ENCODE data around the gene FMNL2. TPM values are rescaled to one million over a fixed set of nuclear protein-coding genes. Genes with fewer than 3 reads are reported as not detected.

FMNL2 gene
- total RNA-seq, 2 donors from 2014 or later: 35.5 to 45.0 TPM

- intact Hi-C loops (cut with DNase I): no loop called here
- no peak for DNase-seq (ENCODE audit: low spot score)
These were observed 118.3 kb downstream of the FMNL2 start for GRCh38 chr2:152453129-152453911.

DNA sequence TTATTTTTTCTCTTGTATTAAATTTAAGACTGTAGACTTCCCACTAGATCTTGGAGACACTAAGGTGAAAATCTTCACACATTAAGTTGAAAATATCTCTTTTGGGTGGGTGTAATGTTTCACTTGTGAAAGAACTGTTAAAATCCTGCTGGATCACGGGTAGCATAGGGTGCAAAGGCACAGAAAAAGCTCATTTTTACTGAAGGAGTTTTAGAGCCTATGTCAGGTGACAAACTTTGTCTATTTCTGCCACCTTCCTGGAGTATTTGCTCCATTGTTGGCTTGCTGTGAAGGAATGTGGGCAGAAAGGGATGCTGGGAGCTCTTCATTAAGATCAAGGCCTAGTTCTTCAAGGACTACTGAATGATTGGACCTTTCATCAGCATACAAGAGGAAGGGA is 119.4 kb downstream of the FMNL2 start:
- intact Hi-C loops (cut with DNase I): no loop called here
- DNase-seq (ENCODE audit: low spot score): no peak

- intact Hi-C loops (cut with DNase I): no loop called here
- no peak for DNase-seq (ENCODE audit: low spot score)
These were observed 120.0 kb downstream of the FMNL2 start for GRCh38 chr2:152454960-152455359.

- no peak for DNase-seq (ENCODE audit: low spot score)
- intact Hi-C loops (cut with DNase I): no loop called here
These were observed 120.8 kb downstream of the FMNL2 start for GRCh38 chr2:152455738-152456137.

DNA sequence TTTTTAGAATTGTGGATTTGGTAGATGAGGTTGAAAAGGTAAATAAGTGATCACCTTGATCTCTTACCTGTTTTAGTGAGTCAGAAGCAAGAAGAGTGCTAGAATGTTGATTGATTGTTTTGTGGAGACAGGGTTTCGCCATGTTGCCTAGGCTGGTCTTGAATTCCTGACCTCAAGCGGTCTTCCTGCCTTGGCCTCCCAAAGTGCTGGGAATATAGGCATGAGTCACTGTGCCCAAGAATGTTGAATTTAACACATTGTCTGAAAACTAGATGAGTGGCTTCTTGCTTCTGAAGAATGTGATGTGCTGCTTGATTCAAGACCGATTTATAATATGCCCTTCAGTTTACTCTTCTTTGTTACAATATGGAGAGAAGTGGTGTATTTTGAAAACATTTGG is 121.3 kb downstream of the FMNL2 start:
- intact Hi-C loops (cut with DNase I): no loop called here
- no peak for DNase-seq (ENCODE audit: low spot score)

DNA sequence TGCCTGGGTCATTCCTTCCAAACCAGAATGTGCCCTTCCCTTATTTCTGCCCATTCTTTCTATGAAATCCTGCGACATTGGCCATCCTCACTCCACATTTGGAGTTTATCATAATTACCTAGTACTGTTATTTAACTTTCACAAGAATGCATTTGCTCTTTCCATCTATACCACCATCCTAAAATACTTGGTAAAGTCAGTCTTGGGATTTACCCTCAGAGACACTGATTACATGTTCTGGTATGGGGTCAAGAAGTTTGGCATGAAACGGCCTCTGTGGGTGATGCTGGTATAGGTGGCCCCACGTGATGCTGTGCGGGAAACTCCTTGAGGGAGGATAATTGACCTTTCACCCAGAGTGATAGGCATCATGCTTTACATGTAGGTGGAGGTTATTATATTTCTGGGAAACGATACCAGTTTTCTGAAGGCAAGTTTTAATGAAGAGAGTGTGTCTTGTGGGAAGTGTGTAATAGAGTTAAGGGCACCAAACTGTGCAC is 123.5 kb downstream of the FMNL2 start:
- intact Hi-C loops (cut with DNase I): no loop called here
- DNase-seq (ENCODE audit: low spot score): no peak

GRCh38 chr2:152459091-152459490 is 124.1 kb downstream of the FMNL2 start:
- intact Hi-C loops (cut with DNase I): no loop called here
- DNase-seq (ENCODE audit: low spot score): no peak

- no peak for DNase-seq (ENCODE audit: low spot score)
- intact Hi-C loops (cut with DNase I): no loop called here
These were observed 125.6 kb downstream of the FMNL2 start for GRCh38 chr2:152460567-152460966.

DNA sequence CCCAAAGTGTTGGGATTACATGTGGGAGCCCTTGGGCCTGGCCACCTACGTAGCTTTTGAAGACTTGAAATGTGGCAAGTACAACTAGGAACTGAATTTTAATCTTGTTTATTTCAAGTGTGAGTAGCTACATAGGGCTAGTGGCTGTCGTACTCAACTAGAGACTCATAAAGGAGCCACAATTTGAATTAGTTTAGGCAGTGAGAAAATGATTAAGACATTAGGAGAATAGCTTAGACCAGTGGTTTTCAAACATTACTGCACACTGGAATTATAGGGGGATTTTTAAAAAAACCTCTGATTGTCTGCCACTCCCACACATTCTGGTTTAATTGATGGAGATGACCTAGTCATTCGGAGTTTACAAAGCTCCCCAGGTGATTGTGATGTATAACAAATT is 127.1 kb downstream of the FMNL2 start:
- DNase-seq (ENCODE audit: low spot score): no peak
- intact Hi-C loops (cut with DNase I): no loop called here

DNA sequence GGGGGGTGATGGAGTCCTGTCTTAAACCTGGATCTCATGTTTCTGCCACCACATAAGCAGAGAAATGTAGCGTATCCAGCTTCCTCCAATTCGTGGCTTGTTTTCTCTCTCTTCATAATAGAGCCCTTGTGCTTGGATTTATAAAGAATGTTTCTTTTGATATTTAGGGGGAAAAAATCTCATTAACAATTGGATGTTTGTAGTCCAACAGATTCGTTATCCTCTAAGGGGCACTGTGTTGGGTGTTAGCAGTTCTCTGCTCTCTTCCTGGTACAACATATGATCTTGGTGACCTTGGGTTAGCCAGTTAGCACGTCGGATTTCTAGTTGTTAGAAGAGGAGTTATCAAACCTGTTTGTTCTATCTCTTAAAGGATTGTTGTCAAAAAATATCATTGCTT is 127.8 kb downstream of the FMNL2 start:
- DNase-seq (ENCODE audit: low spot score): no peak
- intact Hi-C loops (cut with DNase I): no loop called here

DNA sequence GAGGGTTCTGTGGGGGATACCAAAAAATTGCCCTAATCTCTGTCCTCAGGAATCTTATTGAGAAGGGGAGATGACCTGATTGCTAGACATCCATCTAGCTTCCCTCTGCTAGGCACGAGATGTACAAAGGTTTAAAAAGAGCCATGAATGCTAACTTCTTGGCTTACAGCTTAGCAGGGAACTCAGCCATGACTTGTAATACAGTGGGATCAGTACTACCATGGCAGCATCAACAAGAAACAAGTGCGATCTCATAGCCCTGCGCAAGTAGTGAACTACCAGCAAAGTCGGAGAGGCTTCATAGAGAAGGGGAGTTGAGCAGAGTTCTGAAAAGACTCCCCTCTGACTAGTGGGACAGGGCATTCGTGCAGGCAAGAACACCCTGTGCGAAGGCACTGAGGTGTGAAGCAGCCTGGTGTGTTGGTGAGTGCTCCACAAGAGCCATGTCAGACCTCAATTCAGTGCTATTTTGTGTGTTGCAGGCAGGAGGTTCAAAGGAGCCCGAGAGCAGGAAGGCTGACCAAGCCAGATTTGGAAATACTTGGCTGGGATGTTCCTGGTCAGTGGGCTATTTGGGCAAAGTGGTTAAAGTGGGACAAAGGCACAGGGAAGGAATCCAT is 130.0 kb downstream of the FMNL2 start:
- intact Hi-C loops (cut with DNase I): no loop called here
- DNase-seq (ENCODE audit: low spot score): no peak

GRCh38 chr2:152465541-152465940 is 130.6 kb downstream of the FMNL2 start:
- no peak for DNase-seq (ENCODE audit: low spot score)
- intact Hi-C loops (cut with DNase I): no loop called here

DNA sequence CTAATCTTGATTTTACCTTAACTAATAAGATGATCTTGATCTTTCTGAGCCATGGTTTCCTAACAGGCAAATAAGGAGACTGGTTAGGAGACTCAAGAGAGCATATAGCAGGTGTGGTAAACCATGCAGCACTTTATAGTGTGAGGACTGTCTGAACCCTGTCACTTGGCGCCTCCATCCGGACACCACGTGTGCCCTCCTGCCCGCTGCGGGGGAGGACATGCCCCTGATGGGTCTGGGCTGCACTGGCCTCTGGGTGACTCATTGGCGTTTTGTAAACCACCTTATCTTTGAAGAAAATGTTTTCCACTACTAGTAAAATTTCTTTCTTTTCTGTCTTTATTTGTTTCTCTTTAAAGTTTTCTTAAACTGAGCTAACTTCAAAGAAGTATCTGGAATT is 131.1 kb downstream of the FMNL2 start:
- intact Hi-C loops (cut with DNase I): no loop called here

DNA sequence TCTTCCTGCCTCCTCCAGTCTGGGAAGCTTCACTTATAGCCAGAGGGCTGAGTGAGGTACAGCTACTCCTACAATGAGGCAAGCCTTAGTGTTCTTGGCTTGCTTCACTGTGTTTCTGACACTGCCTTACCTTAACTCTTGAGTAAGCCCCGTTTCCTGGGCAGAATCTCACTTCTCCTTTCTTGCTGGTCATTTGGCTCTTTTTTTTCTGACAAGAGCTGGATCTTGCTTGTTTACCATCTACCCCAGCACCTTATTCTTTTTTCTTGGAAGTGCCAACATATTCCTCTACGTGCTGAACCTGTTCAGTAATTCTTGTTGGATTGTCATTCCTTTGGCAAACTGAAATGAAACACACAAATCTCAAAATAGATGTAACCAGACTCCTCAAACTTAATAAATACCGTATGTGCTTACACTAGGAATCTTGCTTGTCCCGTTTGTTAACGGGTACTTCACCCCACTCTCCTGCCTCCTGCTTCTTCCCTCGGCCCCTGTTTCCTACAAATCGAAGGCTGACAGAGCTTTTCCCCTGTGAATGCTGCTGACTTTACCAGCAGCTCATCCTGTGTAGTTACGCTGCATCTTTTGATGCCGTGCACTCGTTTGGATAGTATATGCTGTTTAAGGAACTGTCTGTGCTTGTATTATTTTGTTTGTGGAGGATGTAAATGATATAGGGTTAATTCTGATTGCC is 132.2 kb downstream of the FMNL2 start:
- intact Hi-C loops (cut with DNase I): no loop called here
- DNase-seq (ENCODE audit: low spot score): no peak

More for the DNA sequence above, 131.1 kb downstream of the FMNL2 start:
- no peak for DNase-seq (ENCODE audit: low spot score)

GRCh38 chr2:152467677-152468410 is 132.9 kb downstream of the FMNL2 start:
- intact Hi-C loops (cut with DNase I): no loop called here

GRCh38 chr2:152468899-152469692 is 134.1 kb downstream of the FMNL2 start:
- intact Hi-C loops (cut with DNase I): no loop called here
- DNase-seq (ENCODE audit: low spot score): no peak

More at GRCh38 chr2:152467677-152468410, 132.9 kb downstream of the FMNL2 start:
- DNase-seq (ENCODE audit: low spot score): no peak

DNA sequence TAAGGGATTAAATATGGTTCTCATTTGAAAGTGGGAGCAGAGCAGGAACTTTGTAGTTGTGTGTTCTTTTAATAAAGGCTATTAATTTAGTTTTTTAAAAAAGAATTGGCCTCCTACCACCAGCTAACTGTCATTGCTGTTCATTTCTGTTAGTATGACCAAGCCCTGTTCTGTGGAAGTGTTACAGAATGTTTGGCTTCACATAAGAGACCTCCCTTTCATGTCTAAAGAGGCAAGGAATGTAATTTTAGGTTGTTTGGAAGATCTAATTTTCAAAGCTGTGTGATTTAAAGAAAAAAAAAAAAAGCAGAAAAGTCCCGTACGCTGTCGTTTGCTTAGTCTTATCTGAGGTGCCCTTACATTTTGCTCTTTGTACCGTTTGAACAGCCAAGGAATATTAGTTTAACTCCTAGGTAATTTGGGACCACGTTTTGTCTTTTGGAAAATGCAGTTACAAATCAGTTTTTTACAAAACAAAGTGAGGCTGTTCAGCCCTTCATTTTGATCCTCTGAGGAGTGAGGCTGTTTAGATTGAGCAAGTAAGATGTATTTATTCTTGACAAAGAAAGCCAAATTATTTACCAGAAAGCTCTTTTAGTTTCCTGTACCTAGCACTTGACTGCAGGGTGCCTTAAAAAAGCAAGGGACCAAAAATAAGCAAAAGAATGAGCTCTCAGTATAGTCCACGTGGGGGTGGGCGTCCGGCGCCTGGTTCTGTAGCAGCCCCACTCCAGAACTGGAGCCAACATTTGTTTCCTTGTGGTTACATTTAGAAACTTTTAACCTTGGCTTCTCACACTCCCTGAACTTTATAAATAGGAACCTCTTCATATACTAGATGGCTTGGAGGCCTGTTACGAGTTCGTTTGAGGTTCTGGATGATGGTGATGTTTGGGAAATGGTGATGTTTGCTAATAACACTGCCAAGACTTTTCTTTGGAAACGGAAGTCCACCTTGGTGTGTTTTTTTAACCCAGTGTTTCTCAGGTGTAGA is 136.2 kb downstream of the FMNL2 start:
- DNase-seq (ENCODE audit: low spot score): no peak
- intact Hi-C loops (cut with DNase I): no loop called here

GRCh38 chr2:152472481-152472887 is 137.5 kb downstream of the FMNL2 start:
- intact Hi-C loops (cut with DNase I): no loop called here
- DNase-seq (ENCODE audit: low spot score): no peak

All from posterior vena cava (tissue), 2 donors.